ENCODE measurements around the gene SLFN13. TPM values are rescaled to one million over a fixed set of nuclear protein-coding genes. Genes with fewer than 3 reads are reported as not detected.

Gene SLFN13
- total RNA-seq (2022) (not detected in 2 replicates), Bru-seq, nascent RNA (not detected), BruChase-seq, experiment 1, labeled RNA remaining after a 2-hour chase (not detected), BruChase-seq, experiment 2, labeled RNA remaining after a 6-hour chase (not detected)
- long read RNA-seq = 0 reads

GRCh38 chr17:35448214-35448898, at the start of gene SLFN13:
TSS of gene SLFN13 (minus strand) at chr17:35448766. CDS start at chr17:35445680, 3,086 bp downstream.
- no peaks in the 10 kb centered on the region for H3K9me3 ChIP-seq
- TF ChIP-seq CTCF (IDR thresholded peaks at IDR 0.05; ENCODE audit: insufficient read depth in 1 of 2, low read depth in 1 of 2, low read length in 1 of 2, severe bottlenecking in 1 of 2, unreplicated experiment in 1 of 2) = no peak
- no TSS peak for BruUV-seq (replicated peaks)
- Mint-ChIP-seq H3K27me3 (ENCODE audit: insufficient read depth, unreplicated experiment) (peaks cover 11% of the 10 kb centered on the region), H3K9me3 (ENCODE audit: unreplicated experiment) (no peaks in the 10 kb centered on the region), H3K36me3 (ENCODE audit: insufficient read depth, unreplicated experiment) (no peaks in the 10 kb centered on the region), H3K4me1 (ENCODE audit: low read depth, unreplicated experiment) (no peaks in the 10 kb centered on the region), H3K4me3 (ENCODE audit: unreplicated experiment) (no peak within 1 kb of the TSS), H3K27ac (ENCODE audit: unreplicated experiment) (no peak within 1 kb of the TSS)
- H3K4me1 ChIP-seq = no peaks in the 10 kb centered on the region
- no peak for DNase-seq
- H3K27me3 ChIP-seq (replicated peaks; ENCODE audit: control insufficient read depth, insufficient read depth, low read length) = no peaks in the 10 kb centered on the region; the same call in 1 of the 2 replicates
- no peak within 1 kb of the TSS for H3K4me3 ChIP-seq (ENCODE audit: low read depth, low read length)
- intact Hi-C loops (cut with micrococcal nuclease; ENCODE audit: unreplicated experiment) = no loop called here
- H3K36me3 ChIP-seq (ENCODE audit: control insufficient read depth, insufficient read depth, low read length) = no peaks in the 10 kb centered on the region
- CTCF ChIA-PET = no interaction called here
- POLR2A ChIA-PET = no interaction called here

GRCh38 chr17:35496451-35497290, 48.1 kb upstream of the SLFN13 start:
- Mint-ChIP-seq H3K4me3 (ENCODE audit: unreplicated experiment) (no peak overlapping the region), H3K36me3 (ENCODE audit: insufficient read depth, unreplicated experiment) (no peaks in the 10 kb centered on the region), H3K4me1 (ENCODE audit: low read depth, unreplicated experiment) (no peaks in the 10 kb centered on the region), H3K27me3 (ENCODE audit: insufficient read depth, unreplicated experiment) (peaks cover 11% of the 10 kb centered on the region), H3K27ac (ENCODE audit: unreplicated experiment) (no peak overlapping the region), H3K9me3 (ENCODE audit: unreplicated experiment) (no peaks in the 10 kb centered on the region)
- H3K36me3 ChIP-seq (ENCODE audit: control insufficient read depth, insufficient read depth, low read length) = no peaks in the 10 kb centered on the region
- intact Hi-C loops (cut with micrococcal nuclease; ENCODE audit: unreplicated experiment) = no loop called here
- no peak for TF ChIP-seq CTCF (IDR thresholded peaks at IDR 0.05; ENCODE audit: insufficient read depth in 1 of 2, low read depth in 1 of 2, low read length in 1 of 2, severe bottlenecking in 1 of 2, unreplicated experiment in 1 of 2)
- BruUV-seq (replicated peaks) = no TSS peak
- H3K4me1 ChIP-seq = no peaks in the 10 kb centered on the region
- POLR2A ChIA-PET = no interaction called here
- H3K4me3 ChIP-seq (ENCODE audit: low read depth, low read length) = no peak overlapping the region
- CTCF ChIA-PET = interaction anchor here (0.8 kb wide), 1 partner anchor 37 kb away, joined by 3 read pairs; no protein-coding TSS in a partner anchor
- no peaks in the 10 kb centered on the region for H3K9me3 ChIP-seq
- H3K27me3 ChIP-seq (replicated peaks; ENCODE audit: control insufficient read depth, insufficient read depth, low read length) = no peaks in the 10 kb centered on the region
- DNase-seq = no peak

- POLR2A ChIA-PET = no interaction called here
Measured at GRCh38 chr17:35493040-35493439, 44.5 kb upstream of the SLFN13 start.

More at GRCh38 chr17:35493040-35493439, 44.5 kb upstream of the SLFN13 start:
- Mint-ChIP-seq H3K9me3 (ENCODE audit: unreplicated experiment) (no peaks in the 10 kb centered on the region), H3K27me3 (ENCODE audit: insufficient read depth, unreplicated experiment) (peaks cover 25% of the 10 kb centered on the region), H3K27ac (ENCODE audit: unreplicated experiment) (no peak overlapping the region), H3K4me3 (ENCODE audit: unreplicated experiment) (no peak overlapping the region), H3K36me3 (ENCODE audit: insufficient read depth, unreplicated experiment) (no peaks in the 10 kb centered on the region), H3K4me1 (ENCODE audit: low read depth, unreplicated experiment) (no peaks in the 10 kb centered on the region)
- Histone ChIP-seq H3K36me3 (ENCODE audit: control insufficient read depth, insufficient read depth, low read length) (no peaks in the 10 kb centered on the region), H3K27me3 (replicated peaks; ENCODE audit: control insufficient read depth, insufficient read depth, low read length) (no peaks in the 10 kb centered on the region), H3K4me3 (ENCODE audit: low read depth, low read length) (no peak overlapping the region), H3K9me3 (no peaks in the 10 kb centered on the region), H3K4me1 (no peaks in the 10 kb centered on the region)
- CTCF ChIA-PET = no interaction called here
- no peak for TF ChIP-seq CTCF (IDR thresholded peaks at IDR 0.05; ENCODE audit: insufficient read depth in 1 of 2, low read depth in 1 of 2, low read length in 1 of 2, severe bottlenecking in 1 of 2, unreplicated experiment in 1 of 2)
- DNase-seq = no peak
- intact Hi-C loops (cut with micrococcal nuclease; ENCODE audit: unreplicated experiment) = no loop called here
- no TSS peak for BruUV-seq (replicated peaks)

All from Caco-2 (cell line).